Measurements from ENCODE around the gene SAE1. TPM values are rescaled to one million over a fixed set of nuclear protein-coding genes. Genes with fewer than 3 reads are reported as not detected.
A peak's percentile ranks its signal among the peaks of the same experiment; 100 is the strongest.

The SAE1 gene
- polyA plus RNA-seq, 2 of the 4 experiments (the other 2 are of a cell fraction): 206 to 249 TPM

DNA sequence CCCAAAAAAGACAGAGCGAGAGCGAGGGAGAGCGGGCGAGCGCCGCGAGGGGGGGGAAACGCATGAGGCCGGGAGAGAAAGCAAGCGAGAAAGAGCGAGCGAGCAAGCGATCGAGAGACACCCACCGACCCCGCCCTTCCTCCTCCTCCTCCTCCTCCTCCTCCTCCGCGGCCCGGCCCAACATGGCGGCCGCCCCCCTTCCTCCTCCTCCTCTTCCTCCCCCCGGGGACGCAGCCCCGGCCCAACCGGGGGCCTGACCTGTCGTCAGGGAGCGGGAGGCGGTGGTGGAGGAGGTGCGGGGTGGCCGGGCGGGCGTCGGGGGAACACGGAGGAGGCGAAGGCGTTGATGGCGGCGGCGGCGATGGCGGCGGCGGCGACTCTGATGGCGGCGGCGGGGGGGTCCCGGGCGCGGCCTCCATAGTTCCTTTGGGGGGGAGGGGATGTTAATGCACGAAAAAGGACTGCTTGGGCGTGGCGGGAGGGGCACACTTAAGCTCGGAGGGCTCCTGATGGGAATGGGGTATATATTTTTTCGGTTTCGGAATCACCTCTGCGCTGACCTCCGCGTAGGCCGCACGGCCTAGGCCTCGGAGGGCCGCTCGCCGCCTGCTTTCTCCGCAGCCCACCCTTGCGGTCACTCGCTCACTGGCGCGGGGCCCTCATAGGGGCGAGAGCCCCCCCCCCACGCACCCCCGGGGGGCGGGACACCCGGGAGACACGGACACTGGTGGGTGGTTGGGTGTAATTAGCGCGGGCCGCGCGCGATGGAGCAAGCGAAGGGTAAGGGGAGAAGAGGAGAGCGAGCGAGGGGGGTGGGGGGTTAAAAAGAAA is 18.3 kb upstream of the SAE1 start (continued):
- TF ChIP-seq ZFP36 (IDR thresholded peaks at IDR 0.05; ENCODE audit: borderline replicate concordance, partially characterized antibody) (peak; percentile 10), TFCP2L1 (CRISPR knock-in tag; IDR thresholded peaks at IDR 0.05) (peak; percentile 90), ZSCAN20 (CRISPR knock-in tag; IDR thresholded peaks at IDR 0.05) (no peak), RAD21 (conservative IDR thresholded peaks at IDR 0.05 in 1 of 2, IDR thresholded peaks at IDR 0.05 in 1 of 2) (no peak), NR3C1 (IDR thresholded peaks at IDR 0.05) (no peak), RNF2 (IDR thresholded peaks at IDR 0.05; ENCODE audit: borderline replicate concordance, low read depth) (no peak), FOXS1 (CRISPR knock-in tag; IDR thresholded peaks at IDR 0.05) (0 out of 2 replicates have a peak, but pooled peaks have one; percentile 37), CHD4 (IDR thresholded peaks at IDR 0.05; ENCODE audit: borderline replicate concordance) (no peak; the same call in 1 of the 2 replicates), MYC (IDR thresholded peaks at IDR 0.05; ENCODE audit: borderline replicate concordance, low read length) (peak; percentile 21; the same call in 1 of the 2 replicates), HOXB13 (CRISPR knock-in tag; IDR thresholded peaks at IDR 0.05; ENCODE audit: low read depth) (peak; percentile 64; the same call in 1 of the 2 replicates), SREBF2 (IDR thresholded peaks at IDR 0.05) (no peak), FOSL2 (IDR thresholded peaks at IDR 0.05) (no peak), FOSL2 (CRISPR knock-in tag; IDR thresholded peaks at IDR 0.05) (peak; percentile 21; the same call in 1 of the 2 replicates), EHMT2 (IDR thresholded peaks at IDR 0.05; ENCODE audit: low read depth) (no peak), MAZ (IDR thresholded peaks at IDR 0.05; ENCODE audit: borderline replicate concordance, low read depth, low read length) (no peak), POLR2A (IDR thresholded peaks at IDR 0.05; ENCODE audit: low read length) (peak; percentile 77), ATOH8 (CRISPR knock-in tag; IDR thresholded peaks at IDR 0.05; ENCODE audit: low read depth) (peak; percentile 79; the same call in 1 of the 2 replicates), ZC3H11A (IDR thresholded peaks at IDR 0.05) (no peak), NPAS2 (CRISPR knock-in tag; IDR thresholded peaks at IDR 0.05; ENCODE audit: borderline replicate concordance) (no peak), HDAC2 (IDR thresholded peaks at IDR 0.05) (no peak), PBX3 (IDR thresholded peaks at IDR 0.05) (0 out of 2 replicates have a peak, but pooled peaks have one; percentile 7), ESRRA (IDR thresholded peaks at IDR 0.05; ENCODE audit: borderline replicate concordance, low read length) (no peak)
- TF ChIP-seq, protein P1, sequence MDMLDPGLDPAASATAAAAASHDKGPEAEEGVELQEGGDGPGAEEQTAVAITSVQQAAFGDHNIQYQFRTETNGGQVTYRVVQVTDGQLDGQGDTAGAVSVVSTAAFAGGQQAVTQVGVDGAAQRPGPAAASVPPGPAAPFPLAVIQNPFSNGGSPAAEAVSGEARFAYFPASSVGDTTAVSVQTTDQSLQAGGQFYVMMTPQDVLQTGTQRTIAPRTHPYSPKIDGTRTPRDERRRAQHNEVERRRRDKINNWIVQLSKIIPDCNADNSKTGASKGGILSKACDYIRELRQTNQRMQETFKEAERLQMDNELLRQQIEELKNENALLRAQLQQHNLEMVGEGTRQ (IDR thresholded peaks at IDR 0.05): no peak
- TF ChIP-seq, protein P2, sequence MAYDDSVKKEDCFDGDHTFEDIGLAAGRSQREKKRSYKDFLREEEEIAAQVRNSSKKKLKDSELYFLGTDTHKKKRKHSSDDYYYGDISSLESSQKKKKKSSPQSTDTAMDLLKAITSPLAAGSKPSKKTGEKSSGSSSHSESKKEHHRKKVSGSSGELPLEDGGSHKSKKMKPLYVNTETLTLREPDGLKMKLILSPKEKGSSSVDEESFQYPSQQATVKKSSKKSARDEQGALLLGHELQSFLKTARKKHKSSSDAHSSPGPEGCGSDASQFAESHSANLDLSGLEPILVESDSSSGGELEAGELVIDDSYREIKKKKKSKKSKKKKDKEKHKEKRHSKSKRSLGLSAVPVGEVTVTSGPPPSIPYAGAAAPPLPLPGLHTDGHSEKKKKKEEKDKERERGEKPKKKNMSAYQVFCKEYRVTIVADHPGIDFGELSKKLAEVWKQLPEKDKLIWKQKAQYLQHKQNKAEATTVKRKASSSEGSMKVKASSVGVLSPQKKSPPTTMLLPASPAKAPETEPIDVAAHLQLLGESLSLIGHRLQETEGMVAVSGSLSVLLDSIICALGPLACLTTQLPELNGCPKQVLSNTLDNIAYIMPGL (CRISPR knock-in tag; IDR thresholded peaks at IDR 0.05; ENCODE audit: borderline replicate concordance): peak; percentile 96
